GM21717 (cell line): ENCODE results near the gene MCF2L2.
"Not testable (repeated sequence)": the region's sequence is repeated elsewhere in the genome, so short reads cannot be mapped to it uniquely, and the experiment has no call there.

Experiments used
- ATAC-seq: cut with Tn5 transposase; IDR thresholded peaks from one replicate; pipeline ENCODE4 v1.9.1; 2021; ENCODE audit warnings: mild to moderate bottlenecking, moderate library complexity; ENCODE audit not compliant: unreplicated experiment

Gene MCF2L2

DNA sequence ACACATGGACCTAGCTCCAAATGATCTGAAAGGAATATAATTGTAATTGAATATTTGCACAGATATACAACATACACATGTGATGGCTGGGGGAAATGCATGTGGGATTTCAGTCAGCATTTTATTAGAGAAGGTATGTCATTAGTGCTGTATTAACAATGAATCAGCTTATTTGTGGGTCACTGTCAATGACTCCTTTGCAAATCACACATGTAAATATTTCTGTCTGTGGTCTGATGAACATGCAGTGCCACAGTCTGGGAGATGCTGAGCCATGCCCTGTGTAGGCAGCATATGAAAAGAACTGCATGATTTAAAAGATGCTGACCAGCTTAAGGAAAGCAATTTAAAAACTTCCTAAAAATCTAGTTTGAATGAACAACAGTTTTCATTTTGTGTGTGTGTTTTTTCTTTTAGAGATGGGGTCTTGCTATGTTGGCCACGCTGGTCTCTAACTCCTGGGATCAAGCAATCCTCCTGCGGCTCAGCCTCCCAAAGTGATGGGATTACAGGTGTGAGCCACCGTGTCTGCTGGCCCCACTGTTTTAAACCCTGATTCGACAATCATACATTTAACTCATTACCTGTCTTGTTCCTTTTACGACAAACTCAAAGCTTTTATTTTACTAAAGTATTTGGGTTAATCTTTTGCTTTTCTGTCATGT is 176.2 kb downstream of the MCF2L2 start:
- ATAC-seq, result no peak

DNA sequence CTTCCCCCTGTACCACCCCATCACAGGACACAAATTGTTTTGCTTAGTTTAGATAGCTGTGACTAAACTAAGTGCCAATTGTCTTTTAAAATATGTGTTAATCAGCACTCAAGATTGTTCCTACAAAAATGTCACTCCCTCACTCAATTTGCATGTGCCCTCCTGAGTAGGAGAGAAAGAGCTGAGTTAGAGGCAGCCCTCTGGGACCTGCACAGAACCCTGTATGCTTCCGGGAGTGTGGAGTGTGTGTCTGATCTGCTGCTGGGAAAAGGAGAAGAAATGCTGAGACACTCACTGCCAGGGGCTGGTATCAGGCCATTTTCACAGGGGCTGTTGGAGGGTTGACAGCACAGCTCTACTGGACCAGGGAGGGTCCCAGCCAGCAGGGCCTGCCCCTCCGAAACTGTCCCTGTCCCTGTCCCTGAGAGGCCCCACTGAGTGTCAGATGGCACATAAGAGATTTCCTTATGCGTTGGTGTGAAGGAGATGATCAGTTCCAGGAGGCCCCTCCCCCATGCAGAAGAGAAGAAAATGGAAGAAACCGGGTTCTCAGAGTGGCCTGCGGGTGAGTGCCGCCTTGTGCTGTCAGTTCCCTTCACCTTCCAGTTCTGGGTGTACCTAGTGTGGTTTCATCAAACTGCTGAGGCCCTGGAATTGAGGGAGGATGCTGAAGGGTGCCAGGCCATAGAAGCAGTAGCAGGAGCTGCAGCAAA is 179.3 kb downstream of the MCF2L2 start:
- no peak for ATAC-seq

DNA sequence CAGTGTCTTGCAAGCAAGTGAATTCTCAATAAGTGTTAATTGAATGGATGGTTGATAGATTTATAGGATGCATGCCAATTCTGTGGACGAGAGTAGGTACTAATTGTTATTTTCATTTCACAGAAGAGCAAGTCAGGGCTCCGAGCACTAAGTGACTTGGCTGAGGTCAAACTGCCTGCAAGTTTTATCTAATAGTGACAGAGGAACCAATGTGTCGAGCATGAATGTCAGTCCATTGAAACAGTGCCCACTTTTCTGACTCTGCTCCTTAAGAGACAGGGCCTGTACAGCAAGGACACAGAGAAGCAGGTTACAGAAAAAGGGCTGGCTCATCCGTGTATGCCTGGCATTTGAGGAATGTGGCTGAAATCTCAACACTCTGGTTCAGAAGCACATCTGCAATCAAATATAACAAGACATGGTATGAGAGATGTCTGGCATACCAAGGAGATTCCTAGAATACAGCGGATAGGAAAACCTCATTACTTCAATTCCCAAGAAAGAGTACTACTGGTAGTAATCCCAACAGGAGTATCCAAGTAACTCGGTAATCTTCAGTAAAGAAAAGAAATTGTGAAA is 181.3 kb downstream of the MCF2L2 start:
- no peak for ATAC-seq

DNA sequence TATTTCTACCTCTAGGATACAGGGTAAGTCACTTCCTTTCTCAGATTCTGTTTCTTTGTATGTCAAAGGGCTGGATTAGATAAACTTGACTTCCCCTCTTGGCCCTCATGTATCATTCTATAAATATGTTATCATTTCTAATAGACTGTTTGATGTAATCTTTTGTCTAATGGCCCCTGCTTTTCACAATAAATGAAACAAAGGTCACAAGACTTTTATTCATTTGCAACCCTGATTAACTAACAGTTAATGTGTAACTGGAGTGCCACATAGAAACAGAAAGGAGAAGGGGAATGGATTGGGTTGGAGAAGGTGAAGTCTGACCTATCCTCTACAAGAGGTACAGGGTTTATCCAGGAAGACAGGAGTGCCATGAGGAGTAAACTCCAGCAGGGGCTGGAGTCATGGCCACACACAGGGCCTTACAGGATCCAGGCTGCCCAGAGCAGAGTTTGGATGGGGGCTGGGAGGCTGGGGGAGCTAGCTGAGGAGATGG is 183.4 kb downstream of the MCF2L2 start:
- no peak for ATAC-seq

DNA sequence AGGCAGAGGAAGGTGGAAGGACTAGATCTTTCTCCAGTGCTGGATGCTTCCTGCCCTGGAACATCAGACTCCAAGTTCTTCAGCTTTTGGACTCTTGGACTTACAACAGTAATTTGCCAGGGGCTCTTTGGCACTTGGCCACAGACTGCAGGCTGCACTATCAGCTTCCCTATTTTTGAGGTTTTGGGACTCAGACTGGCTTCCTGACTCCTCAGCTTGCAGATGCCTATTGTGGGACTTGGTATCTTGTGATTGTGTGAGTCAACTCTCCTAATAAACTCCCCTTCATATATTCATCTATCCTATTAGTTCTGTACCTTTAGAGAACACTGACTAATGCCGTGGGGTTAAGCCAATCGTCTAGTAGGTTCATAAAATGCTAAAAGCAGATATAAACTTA is 184.2 kb downstream of the MCF2L2 start:
- ATAC-seq, result no peak

DNA sequence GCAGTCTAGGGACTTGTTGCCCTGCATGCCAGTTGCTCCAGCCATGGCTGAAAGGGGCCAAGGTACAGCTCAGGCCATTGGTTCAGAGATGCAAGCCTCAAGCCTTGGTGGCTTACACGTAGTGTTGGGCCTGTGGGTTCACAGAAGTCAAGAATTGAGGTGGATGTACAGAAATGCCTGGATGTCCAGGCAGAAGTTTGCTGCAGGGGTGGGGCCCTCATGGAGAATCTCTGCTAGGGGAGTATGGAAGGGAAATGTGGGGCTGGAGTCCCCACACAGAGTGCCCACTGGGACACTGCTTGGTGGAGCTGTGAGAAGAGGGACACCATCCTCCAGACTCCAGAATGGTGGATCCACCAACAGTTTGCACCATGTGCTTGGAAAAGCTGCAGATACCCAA is 186.0 kb downstream of the MCF2L2 start:
- no peak for ATAC-seq

DNA sequence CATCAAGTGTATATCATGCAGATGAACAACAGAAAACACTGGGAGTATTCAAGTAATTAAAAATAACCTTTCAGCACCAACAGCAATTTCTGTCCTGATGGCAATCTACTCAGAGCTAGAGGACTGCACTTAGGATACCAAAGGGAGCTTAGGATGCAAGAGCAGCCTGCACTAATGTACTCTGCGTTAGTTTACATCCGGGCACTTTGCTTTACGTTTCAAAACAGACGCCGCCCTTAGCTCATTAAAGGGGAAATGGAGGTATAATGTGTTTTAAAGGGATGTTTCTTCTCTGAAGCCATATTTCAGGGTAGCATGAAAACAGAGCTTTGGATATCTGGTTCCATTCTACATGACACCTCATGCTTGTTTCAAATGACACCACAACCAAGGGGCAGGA is 189.4 kb downstream of the MCF2L2 start:
- ATAC-seq, result no peak

DNA sequence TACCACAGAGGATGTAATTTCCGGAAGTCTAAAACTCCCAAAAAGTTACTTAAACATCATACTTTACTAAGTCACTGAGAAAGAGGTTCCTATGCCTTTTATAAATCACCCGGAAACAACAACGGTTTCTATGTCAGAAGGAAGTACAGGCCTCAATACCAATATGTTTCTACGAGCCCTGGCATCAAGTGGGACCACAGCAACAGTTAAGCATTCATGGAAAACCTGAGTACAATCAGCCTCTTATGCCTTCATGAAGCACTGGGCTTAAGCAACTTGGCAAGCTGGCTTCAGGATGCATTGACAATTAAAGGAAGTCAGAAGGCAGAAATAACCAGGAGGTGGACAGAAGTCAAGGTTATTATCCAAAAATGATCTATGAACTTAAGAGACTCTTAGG is 194.5 kb downstream of the MCF2L2 start:
- no peak for ATAC-seq

DNA sequence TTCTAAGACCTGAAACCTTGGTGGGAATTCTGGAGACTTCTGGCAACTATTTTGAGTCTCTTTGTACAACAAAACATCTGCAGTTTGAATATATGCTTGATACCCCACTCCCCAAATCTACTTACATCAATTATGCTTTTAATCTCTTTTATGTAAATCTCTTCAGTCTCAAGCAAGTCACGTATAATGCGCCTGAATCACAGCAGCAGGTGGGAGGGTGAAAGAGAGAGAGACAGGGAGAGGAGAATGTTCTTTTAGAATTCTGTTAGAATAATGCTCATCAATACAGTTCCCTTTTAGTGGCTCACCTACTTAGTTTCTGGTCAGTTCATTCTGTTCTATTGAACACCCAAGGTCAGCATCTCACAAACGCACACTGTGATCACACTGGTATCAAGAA is 197.6 kb downstream of the MCF2L2 start:
- no peak for ATAC-seq

DNA sequence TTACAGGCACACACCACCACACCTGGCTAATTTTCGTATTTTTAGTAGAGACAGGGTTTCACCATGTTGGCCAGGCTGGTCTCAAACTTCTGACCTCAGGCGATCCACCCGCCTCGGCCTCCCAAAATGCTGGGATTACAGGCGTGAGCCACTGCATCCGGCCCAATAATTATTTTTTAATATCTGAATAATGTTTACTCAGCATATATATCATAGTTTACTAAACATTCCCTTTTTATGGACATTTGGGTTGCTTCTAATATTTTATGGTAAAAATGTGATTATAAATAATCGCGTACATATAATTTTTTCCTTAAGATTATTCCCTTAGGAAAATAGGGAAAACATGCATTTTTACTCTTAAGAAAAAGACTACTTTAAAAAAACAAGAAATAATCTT is 198.2 kb downstream of the MCF2L2 start:
- ATAC-seq, result not testable (repeated sequence)

DNA sequence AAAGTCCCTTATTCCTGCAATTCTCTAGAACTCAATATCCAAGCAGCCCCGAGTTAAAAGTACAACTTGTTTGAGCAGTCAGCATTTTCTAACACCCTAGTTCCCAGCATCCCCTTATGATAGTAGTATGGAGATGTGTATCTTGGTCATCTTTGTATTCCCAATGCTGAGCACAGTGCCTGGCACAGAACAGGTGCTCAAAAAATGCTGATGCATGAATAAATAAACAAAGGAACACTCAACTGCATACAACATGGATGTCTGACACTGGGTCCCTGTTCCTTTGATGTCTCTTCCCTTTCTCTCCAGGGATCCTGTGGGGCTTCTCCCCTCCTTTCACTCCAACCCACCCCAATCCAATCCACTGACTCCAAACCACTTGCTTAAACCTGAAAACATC is 199.2 kb downstream of the MCF2L2 start:
- no peak for ATAC-seq

DNA sequence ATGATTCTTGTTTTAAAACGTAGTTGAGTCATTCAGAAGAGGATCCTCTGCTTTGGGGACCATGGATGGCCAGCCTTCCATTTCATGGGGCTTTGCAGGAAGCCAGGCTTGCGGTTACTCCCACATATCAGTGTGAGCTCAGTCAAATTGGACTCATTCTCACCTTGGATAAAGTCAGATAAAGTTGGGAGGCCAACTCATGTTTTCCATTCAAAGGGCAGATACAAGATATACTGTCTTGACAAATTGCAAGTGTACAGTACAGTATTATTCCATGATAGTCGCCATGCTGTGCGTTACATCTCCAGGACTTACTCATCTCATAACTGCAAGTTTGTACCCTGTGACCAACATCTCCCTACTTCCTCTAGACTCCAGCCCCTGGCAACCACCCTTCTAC is 200.8 kb downstream of the MCF2L2 start:
- ATAC-seq, result no peak

DNA sequence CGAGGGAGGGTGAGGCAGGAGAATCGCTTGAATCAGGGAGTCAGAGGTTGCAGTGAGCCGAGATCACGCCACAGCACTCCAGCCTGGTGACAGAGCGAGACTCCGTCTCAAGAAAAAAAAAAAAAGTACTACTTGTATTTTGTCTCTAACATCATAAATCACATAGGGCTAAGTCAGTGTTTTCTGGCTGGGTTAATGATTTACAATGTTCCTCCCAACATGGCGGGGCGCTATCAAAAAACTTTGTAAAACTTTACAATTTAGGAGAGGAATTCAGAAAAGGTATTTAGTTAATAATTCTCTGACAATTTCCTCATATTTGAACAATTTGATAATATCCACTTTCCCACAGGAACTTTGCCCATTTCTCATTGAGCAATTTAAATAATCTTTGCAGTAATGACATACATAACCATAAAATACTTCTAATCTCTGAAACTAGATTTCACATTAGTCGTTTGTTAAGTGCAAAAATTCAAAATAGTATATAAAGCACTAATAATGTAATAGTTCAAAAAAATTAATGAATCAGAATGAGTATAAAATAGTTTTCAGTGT is 202.0 kb downstream of the MCF2L2 start:
- no peak for ATAC-seq

DNA sequence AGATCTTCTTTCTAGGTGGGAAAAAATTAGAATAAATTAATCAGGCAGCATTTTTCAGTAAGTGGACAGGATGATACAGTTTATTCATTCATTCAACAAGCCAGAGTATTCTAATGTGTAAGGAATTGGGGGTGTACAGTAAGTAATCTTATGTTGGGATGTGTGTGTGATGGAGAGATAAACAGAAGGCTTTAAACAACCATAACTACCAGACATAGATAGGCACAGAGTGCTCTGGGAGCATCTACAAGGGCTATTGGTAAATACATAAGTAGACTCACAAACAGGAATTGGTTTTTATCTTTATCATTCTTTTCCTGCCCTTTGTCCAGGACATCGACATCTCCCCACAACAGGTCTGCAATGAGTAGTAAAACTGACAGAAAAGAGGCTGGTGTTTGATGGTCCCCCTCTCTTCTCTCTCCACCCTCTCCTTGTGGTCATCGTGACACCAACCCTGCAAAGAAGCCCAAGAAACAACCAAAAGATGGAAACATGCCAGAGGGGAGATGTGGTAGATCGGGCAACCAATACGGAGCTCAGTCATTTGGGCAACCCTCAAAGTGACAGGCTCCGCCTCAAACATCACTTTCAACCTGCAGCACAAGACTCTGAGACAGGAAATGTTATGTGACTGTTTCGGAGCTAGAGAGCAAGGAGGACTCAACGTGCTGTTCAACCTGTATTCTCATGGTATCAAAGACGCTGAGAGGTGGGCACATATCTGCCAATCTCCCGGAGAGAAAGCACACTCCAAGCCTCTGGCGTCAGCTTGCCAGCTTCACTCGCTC is 204.0 kb downstream of the MCF2L2 start:
- no peak for ATAC-seq

DNA sequence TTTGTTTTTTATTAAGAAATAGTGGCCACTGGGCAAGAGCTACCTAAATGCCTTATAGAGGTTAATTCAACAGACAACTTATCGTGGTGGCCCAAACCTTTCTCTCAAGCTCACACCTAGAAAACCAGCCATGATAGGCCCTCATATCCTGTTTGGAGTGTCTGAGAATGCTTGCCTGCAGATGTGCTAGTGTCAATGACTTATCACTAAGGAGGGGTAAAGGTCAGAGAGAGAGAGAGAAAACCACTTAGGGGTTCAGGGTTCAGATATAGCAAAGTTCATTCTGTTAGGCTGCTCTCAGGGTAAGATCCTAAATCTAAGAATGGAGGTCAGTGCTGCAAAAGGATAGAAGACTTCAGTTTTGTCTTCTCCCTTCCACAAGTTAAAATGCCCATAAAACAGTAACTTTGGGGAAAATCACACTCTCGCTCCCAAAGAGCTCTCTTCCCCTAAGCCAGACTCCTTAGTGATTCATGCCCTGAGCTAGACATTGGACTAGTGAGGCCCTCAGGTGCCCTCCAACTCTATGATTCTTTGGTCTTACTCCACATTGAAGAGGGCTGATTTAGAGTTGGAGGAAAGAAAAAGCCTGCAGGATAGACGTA is 205.7 kb downstream of the MCF2L2 start:
- ATAC-seq, result no peak

DNA sequence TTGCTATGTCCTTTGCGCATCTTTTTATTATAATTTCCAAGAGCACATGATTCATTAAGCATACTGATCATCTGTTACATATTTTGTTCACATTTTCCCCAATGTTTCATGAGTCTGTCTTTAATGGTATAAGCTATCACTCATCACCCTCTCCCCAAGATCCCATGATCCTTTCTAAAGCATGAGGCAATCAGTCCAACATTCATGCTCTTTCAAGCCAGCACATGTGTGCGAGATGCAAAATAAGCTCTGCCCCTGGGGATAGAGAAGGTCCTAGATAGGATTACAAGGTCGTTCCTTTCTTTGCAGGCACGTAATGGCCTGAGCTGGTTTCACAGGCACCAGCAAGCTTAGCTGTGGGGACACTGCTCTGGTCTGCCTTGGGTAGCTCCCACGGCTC is 207.6 kb downstream of the MCF2L2 start:
- ATAC-seq, result no peak

DNA sequence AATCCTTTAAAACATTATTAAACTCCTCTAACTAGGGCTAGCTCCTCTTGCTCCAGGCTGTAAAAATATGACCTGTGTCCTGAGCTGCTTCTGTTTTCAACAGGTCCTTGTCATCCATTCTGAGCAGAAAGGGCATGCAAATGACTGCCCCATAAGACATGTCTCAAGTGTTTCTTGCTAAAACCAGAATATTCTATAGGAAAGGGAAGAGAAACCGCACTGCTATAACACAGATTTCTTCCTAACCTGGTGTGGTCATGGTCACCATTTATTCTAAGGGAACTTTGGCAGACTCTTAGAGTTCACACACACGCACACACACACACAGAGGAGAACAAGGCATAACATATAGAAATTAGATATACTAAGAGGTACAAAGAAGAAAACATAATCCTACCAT is 209.6 kb downstream of the MCF2L2 start:
- no peak for ATAC-seq

DNA sequence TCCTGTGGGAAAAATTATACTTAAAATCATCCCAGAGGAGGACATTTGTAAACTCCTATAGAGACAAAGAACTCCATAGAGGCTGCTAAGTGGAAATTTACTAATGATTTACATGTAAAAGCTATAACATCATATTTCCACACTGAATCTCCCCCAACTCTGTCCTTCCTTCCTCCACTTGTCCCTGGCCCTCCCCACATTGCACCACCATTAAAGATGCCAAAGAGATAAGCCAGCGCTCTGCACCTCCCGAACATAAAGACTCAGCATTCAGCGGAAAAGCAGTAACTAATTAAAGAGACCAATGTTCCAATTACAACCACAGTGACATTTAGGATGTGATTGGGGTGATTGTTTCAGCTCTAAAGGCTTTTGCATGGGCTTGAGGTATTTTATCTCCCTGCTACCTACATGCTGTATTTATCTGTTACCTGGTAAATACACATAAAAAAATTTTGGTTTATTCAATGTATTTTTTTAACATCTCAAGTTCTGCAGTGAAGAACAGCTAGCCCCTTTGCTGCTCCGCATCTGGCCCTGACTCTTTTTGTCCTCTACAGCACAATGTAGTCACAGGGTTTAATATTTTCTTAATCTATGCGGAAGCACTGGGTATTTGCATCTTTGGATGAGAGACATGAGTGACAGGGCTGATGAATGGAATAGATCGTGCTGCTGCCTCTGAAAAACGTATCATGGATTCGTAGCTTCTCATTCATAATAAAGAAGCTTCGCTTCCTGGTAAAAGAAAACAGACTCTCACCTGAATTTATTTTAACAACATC is 210.7 kb downstream of the MCF2L2 start:
- no peak for ATAC-seq

DNA sequence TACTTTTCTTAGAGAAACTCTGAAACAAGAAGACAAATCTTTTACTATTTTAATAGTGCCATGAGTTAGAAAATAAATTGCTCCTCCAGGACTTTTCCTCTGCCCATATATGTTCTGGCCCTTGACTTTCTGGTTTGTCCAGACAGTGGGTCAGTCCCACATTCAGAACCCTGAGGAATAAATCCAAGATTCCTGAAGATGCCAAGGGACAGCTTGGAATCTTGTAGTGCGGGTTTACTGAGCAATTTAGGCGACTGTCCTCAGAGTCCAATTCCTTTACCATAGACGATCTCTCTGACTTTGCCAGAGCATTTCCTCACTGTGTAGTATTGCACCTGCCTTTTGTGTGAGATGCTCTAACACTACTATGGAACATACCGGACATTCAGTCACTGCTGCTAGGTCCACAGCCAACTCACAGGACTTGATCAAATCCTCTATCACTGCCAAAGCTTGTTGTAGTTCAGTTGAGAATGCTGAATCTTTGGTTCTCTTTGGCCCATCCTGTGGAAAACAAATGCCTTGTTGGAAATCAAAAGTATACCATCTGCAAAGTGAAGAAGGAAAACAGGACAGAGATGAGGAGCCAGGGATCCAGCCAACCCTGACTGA is 212.7 kb downstream of the MCF2L2 start:
- no peak for ATAC-seq

DNA sequence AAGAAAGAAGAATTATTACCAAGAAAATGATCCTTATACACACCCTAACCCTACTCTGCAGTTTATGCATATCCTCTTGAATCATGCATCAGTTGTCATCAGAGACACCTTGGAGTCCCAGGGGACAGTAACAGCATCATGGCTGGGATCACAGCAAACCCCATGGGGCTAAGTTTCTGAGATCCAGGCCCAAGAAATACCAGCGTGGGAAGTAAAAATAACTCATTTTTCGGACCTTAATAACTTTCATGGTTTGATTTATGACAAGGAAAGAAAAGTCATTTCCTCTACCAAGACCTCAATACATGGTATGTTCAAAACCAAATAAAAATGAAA is 214.2 kb downstream of the MCF2L2 start:
- ATAC-seq, result no peak
